HG03354 (cell line): ENCODE data around the gene KIAA1549.

Experiments
- ATAC-seq: cut with Tn5 transposase; IDR thresholded peaks from one replicate; pipeline ENCODE4 v1.9.1; 2021; ENCODE audit warnings: mild to moderate bottlenecking; ENCODE audit not compliant: unreplicated experiment, poor library complexity, severe bottlenecking

KIAA1549 gene

GRCh38 chr7:138868711-138869110, 112.5 kb downstream of the KIAA1549 start:
- ATAC-seq: no peak

- ATAC-seq: no peak
Measured at GRCh38 chr7:138867744-138868143, 113.4 kb downstream of the KIAA1549 start.

- no peak for ATAC-seq
Measured at GRCh38 chr7:138866353-138866752, 114.8 kb downstream of the KIAA1549 start.

GRCh38 chr7:138865843-138866242, 115.3 kb downstream of the KIAA1549 start:
- ATAC-seq: no peak

- no peak for ATAC-seq
Measured at GRCh38 chr7:138864667-138865066, 116.5 kb downstream of the KIAA1549 start.

GRCh38 chr7:138863931-138864330, 117.3 kb downstream of the KIAA1549 start:
- no peak for ATAC-seq

GRCh38 chr7:138861051-138861450, 120.1 kb downstream of the KIAA1549 start:
- no peak for ATAC-seq

GRCh38 chr7:138857728-138858127, 123.5 kb downstream of the KIAA1549 start:
- no peak for ATAC-seq

GRCh38 chr7:138854115-138854645, 127.0 kb downstream of the KIAA1549 start:
- ATAC-seq: no peak

GRCh38 chr7:138853448-138853847, 127.7 kb downstream of the KIAA1549 start:
- no peak for ATAC-seq

GRCh38 chr7:138852469-138852868, 128.7 kb downstream of the KIAA1549 start:
- no peak for ATAC-seq

- no peak for ATAC-seq
Measured at GRCh38 chr7:138849701-138850100, 131.5 kb downstream of the KIAA1549 start.

GRCh38 chr7:138848056-138848980, 132.9 kb downstream of the KIAA1549 start:
- ATAC-seq: no peak

- ATAC-seq: no peak
Measured at GRCh38 chr7:138845711-138846110, 135.5 kb downstream of the KIAA1549 start.

GRCh38 chr7:138843632-138844580, 137.3 kb downstream of the KIAA1549 start:
- ATAC-seq: no peak

- ATAC-seq: no peak
Measured at GRCh38 chr7:138842111-138842510, 139.1 kb downstream of the KIAA1549 start.

GRCh38 chr7:138838166-138838565, 143.0 kb downstream of the KIAA1549 start:
- ATAC-seq: no peak

GRCh38 chr7:138837627-138838026, 143.6 kb downstream of the KIAA1549 start:
- no peak for ATAC-seq

GRCh38 chr7:138835087-138835486, 146.1 kb downstream of the KIAA1549 start:
- ATAC-seq: no peak

- ATAC-seq: no peak
Measured at GRCh38 chr7:138834583-138834982, 146.6 kb downstream of the KIAA1549 start.
